ENCODE measurements around the gene CST7. TPM values are rescaled to one million over a fixed set of nuclear protein-coding genes. Genes with fewer than 3 reads are reported as not detected.

Gene CST7
- total RNA-seq, 1 experiment from 2014 or later: not detected

DNA sequence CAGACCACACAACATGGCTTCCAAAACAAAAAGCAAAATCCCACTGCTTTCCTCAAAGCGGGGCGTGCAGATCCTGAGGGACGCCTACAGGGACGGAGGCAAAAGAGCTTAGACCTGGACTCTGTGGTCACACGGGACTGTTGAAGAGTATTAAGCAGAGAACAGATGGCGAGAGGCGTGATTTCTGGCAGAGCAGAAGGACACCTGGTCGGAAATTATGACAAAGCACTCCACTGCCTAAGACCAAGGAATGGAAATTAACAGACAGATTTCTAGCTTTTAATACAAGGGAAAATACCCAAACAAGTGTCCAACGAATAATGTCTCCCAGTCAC, 15.4 kb downstream of the CST7 start:
- TF ChIP-seq, protein P1, sequence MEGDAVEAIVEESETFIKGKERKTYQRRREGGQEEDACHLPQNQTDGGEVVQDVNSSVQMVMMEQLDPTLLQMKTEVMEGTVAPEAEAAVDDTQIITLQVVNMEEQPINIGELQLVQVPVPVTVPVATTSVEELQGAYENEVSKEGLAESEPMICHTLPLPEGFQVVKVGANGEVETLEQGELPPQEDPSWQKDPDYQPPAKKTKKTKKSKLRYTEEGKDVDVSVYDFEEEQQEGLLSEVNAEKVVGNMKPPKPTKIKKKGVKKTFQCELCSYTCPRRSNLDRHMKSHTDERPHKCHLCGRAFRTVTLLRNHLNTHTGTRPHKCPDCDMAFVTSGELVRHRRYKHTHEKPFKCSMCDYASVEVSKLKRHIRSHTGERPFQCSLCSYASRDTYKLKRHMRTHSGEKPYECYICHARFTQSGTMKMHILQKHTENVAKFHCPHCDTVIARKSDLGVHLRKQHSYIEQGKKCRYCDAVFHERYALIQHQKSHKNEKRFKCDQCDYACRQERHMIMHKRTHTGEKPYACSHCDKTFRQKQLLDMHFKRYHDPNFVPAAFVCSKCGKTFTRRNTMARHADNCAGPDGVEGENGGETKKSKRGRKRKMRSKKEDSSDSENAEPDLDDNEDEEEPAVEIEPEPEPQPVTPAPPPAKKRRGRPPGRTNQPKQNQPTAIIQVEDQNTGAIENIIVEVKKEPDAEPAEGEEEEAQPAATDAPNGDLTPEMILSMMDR (IDR thresholded peaks at IDR 0.05; ENCODE audit: unreplicated experiment): no peak
- CTCF ChIA-PET: no interaction called here
- Mint-ChIP-seq H3K27ac (ENCODE audit: unreplicated experiment) (no peak overlapping the region), H3K4me3 (ENCODE audit: low read depth, unreplicated experiment) (no peak overlapping the region), H3K27me3 (ENCODE audit: unreplicated experiment) (no peaks in the 10 kb centered on the region), H3K36me3 (ENCODE audit: insufficient read depth, unreplicated experiment) (no peaks in the 10 kb centered on the region), H3K9me3 (ENCODE audit: low read depth, unreplicated experiment) (no peaks in the 10 kb centered on the region), H3K4me1 (ENCODE audit: low read depth, unreplicated experiment) (no peaks in the 10 kb centered on the region)
- no peak for DNase-seq
- no TSS peak for BruUV-seq (replicated peaks)
- intact Hi-C loops (cut with micrococcal nuclease; ENCODE audit: unreplicated experiment): no loop called here

DNA sequence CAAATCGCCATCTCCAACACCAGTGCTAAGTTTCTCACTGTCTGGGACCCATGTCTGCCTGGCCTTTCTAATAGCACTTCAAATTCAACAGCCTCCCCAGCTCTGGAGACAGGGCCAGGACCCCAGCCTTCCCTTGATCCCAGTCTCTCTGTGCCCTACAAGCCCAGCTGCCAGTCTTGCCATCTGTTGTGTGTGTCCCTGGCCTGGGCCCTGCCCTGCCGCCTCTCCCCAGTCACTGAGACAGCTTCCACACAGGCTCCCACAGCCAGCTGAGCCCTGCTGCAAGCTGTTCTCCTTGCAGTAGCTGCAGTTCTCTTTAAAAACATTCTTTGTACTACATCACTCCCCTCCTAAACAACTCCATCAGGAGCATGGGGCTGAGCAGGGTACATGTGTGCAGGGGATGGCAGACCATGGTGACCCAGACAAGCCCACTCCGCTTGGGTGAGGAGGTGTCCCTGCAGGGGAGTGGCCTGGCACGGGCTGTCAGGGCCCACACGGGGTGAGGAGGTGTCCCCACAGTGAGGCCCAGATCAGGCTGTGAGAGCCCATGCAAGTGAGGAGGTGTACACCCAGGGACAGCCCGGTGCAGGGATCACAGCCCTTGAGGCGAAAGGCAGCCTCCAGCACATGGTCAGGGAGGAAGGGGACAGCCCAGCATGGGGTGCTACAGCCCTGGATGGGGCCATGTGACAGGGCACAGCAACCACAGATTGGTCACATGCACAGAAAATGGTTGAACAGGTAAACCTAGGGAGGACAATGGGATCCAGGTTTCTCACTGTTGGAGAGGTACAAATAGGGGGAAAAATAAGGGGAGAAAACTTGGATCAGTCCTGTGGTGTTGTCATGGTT, 16.2 kb downstream of the CST7 start:
- no peak for DNase-seq
- Mint-ChIP-seq H3K4me1 (ENCODE audit: low read depth, unreplicated experiment) (no peaks in the 10 kb centered on the region), H3K9me3 (ENCODE audit: low read depth, unreplicated experiment) (no peaks in the 10 kb centered on the region), H3K4me3 (ENCODE audit: low read depth, unreplicated experiment) (no peak overlapping the region), H3K27me3 (ENCODE audit: unreplicated experiment) (no peaks in the 10 kb centered on the region), H3K27ac (ENCODE audit: unreplicated experiment) (no peak overlapping the region), H3K36me3 (ENCODE audit: insufficient read depth, unreplicated experiment) (no peaks in the 10 kb centered on the region)
- intact Hi-C loops (cut with micrococcal nuclease; ENCODE audit: unreplicated experiment): no loop called here
- no TSS peak for BruUV-seq (replicated peaks)
- TF ChIP-seq, protein P1 (IDR thresholded peaks at IDR 0.05; ENCODE audit: unreplicated experiment): no peak
- CTCF ChIA-PET: no interaction called here

DNA sequence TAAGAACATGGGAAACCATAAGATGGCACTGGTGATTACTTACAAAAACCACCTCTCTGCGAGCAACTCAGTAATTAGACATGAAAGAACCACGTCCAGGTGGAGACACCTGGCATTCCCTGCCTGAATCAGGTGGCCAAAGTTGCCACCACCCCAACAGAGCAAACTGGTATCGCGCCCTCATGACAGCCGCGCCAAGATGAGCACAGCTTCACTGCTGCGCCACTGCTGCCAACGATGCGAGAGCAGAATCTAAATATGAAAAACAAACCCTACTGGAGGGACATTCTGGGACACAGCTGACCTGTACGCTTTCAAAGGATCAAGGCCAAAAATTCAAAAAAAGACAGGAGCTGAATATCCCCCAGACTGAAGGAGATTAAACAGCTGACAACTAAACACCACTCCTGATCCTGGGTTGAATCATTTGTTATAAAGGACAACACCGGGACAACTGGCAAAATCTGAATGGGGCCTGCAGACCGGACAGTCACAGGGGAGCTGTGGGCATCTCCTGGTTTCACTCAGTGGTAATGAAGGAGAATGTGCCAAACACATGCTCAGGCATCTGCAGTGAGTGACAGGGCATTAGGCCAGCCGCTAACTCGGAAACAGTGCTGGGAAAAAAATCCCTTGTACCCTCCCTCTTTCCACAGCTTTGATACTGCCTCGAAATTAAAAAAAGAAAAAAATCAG, 17.4 kb downstream of the CST7 start:
- BruUV-seq (replicated peaks): no TSS peak
- TF ChIP-seq, protein P1 (IDR thresholded peaks at IDR 0.05; ENCODE audit: unreplicated experiment): no peak
- H3K9me3 Mint-ChIP-seq (ENCODE audit: low read depth, unreplicated experiment): no peaks in the 10 kb centered on the region
- DNase-seq: no peak
- H3K36me3 Mint-ChIP-seq (ENCODE audit: insufficient read depth, unreplicated experiment): peaks cover 4% of the 10 kb centered on the region
- CTCF ChIA-PET: no interaction called here
- H3K27ac Mint-ChIP-seq (ENCODE audit: unreplicated experiment): no peak overlapping the region
- no peaks in the 10 kb centered on the region for H3K27me3 Mint-ChIP-seq (ENCODE audit: unreplicated experiment)
- no peak overlapping the region for H3K4me3 Mint-ChIP-seq (ENCODE audit: low read depth, unreplicated experiment)
- intact Hi-C loops (cut with micrococcal nuclease; ENCODE audit: unreplicated experiment): no loop called here
- no peaks in the 10 kb centered on the region for H3K4me1 Mint-ChIP-seq (ENCODE audit: low read depth, unreplicated experiment)

DNA sequence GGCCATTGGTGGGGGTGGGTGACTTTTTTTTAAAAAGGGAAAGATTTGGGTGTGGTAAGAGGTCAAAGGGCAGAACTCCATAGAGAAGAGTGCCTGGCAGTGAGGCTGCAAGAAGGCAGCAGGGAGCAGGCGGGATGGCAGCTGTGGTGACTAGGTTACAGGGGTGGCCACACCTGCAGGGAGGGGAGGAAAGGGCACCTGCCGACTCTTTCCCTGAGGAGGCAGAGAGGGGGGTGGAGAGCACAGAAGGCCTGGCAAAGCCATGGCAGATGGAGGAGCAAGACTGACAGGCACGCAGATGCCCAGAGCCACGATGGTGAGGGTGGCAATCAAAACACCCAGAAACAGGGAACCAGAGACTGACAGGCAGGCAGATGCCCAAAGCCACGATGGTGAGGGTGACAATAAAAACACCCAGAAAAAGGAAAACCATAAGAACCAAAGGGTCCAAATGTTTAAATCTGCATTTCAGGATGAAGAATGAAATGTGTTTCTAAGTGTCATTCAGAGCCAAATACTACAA, 19.3 kb downstream of the CST7 start:
- Mint-ChIP-seq H3K36me3 (ENCODE audit: insufficient read depth, unreplicated experiment) (peaks cover 4% of the 10 kb centered on the region), H3K9me3 (ENCODE audit: low read depth, unreplicated experiment) (no peaks in the 10 kb centered on the region), H3K27me3 (ENCODE audit: unreplicated experiment) (no peaks in the 10 kb centered on the region), H3K4me3 (ENCODE audit: low read depth, unreplicated experiment) (no peak overlapping the region), H3K27ac (ENCODE audit: unreplicated experiment) (no peak overlapping the region), H3K4me1 (ENCODE audit: low read depth, unreplicated experiment) (no peaks in the 10 kb centered on the region)
- no TSS peak for BruUV-seq (replicated peaks)
- DNase-seq: no peak
- intact Hi-C loops (cut with micrococcal nuclease; ENCODE audit: unreplicated experiment): no loop called here
- TF ChIP-seq, protein P1 (IDR thresholded peaks at IDR 0.05; ENCODE audit: unreplicated experiment): no peak
- CTCF ChIA-PET: no interaction called here

Data from Calu3 (cell line).